Chondrocyte (in vitro differentiated cells): ENCODE results near the gene LRRC4C. TPM values are rescaled to one million over a fixed set of nuclear protein-coding genes. Genes with fewer than 3 reads are reported as not detected.

Source experiments
- DNase-seq: peaks from one replicate; pipeline ENCODE4 v3.0.0; 2021; ENCODE audit warnings: mixed read lengths, low spot score
- H3K27ac Mint-ChIP-seq: one replicate; pipeline ENCODE4 v1.8.0; 2021; ENCODE audit warnings: mild to moderate bottlenecking, moderate library complexity, mixed read lengths; ENCODE audit not compliant: unreplicated experiment
- H3K27me3 Mint-ChIP-seq: 2 replicates; pipeline ENCODE4 v1.8.0; 2021; ENCODE audit warnings: low read depth, mixed read lengths
- H3K36me3 Mint-ChIP-seq: 2 replicates; pipeline ENCODE4 v1.8.0; 2021; ENCODE audit warnings: low read depth, mixed read lengths
- H3K4me1 Mint-ChIP-seq: 2 replicates; pipeline ENCODE4 v1.8.0; 2021; ENCODE audit warnings: low read depth, mild to moderate bottlenecking, mixed read lengths
- H3K4me3 Mint-ChIP-seq: one replicate; pipeline ENCODE4 v1.8.0; 2021; ENCODE audit warnings: mild to moderate bottlenecking, moderate library complexity, mixed read lengths; ENCODE audit not compliant: unreplicated experiment
- H3K9me3 Mint-ChIP-seq: 2 replicates; pipeline ENCODE4 v1.8.0; 2021; ENCODE audit warnings: low read depth, mixed read lengths
- total RNA-seq: library from RNA; stranded (reverse); gene quantifications from 3 replicates; pipeline ENCODE4 v1.2.1, GENCODE V29; 2021
- TF ChIP-seq, protein P1 (sequence below): fragments of 200-600 bp; sonication (generic); IDR thresholded peaks from 2 replicates; pipeline ENCODE4 v1.5.0; 2021; ENCODE audit warnings: antibody characterized with exemption, mild to moderate bottlenecking, moderate library complexity

The LRRC4C gene
- total RNA-seq, 1 donor from 2014 or later, result 0.72 TPM

DNA sequence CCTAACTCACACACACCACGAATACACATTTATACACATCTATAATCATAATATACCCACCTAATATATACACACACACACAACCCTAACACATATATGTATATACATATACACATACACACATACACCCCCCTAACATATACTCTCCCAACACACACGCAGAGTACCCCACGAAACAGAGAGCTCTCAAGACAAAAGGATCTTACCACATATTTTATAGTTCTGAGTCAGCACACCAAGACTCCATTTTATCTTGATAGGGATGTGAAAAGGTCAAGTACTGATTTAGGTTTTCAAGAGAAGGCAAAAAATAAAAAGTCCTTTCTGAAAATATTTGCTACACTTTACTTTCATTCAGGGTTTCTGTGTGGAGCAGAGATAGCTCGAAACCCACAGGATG lies 1207.2 kb downstream of the LRRC4C start:
- Mint-ChIP-seq H3K36me3 (no peaks in the 10 kb centered on the region), H3K27ac (no peak overlapping the region), H3K4me3 (no peak overlapping the region), H3K9me3 (no peaks in the 10 kb centered on the region), H3K27me3 (peaks cover 16% of the 10 kb centered on the region), H3K4me1 (no peaks in the 10 kb centered on the region)
- TF ChIP-seq, protein P1, sequence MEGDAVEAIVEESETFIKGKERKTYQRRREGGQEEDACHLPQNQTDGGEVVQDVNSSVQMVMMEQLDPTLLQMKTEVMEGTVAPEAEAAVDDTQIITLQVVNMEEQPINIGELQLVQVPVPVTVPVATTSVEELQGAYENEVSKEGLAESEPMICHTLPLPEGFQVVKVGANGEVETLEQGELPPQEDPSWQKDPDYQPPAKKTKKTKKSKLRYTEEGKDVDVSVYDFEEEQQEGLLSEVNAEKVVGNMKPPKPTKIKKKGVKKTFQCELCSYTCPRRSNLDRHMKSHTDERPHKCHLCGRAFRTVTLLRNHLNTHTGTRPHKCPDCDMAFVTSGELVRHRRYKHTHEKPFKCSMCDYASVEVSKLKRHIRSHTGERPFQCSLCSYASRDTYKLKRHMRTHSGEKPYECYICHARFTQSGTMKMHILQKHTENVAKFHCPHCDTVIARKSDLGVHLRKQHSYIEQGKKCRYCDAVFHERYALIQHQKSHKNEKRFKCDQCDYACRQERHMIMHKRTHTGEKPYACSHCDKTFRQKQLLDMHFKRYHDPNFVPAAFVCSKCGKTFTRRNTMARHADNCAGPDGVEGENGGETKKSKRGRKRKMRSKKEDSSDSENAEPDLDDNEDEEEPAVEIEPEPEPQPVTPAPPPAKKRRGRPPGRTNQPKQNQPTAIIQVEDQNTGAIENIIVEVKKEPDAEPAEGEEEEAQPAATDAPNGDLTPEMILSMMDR, result no peak
- no peak for DNase-seq

DNA sequence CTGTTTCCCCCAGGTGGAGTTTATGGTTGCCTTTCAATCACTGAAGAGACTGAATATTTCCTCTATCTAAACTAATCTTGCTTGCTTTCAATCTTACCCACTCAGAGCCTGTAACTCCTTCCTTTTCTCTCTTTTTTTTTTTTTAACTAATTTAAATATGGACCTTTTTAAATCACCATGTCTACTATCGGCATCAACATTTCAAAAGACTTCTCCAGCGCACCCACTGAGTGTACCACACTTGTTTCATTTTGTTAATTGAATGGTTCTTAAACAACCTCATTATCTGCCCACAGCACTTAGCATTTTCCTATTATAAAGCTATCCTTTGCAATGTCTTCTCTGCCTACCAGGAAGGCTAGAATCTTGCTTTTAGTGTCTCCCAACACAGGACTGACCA lies 1212.5 kb downstream of the LRRC4C start:
- no peak overlapping the region for H3K4me3 Mint-ChIP-seq
- no peaks in the 10 kb centered on the region for H3K4me1 Mint-ChIP-seq
- H3K27me3 Mint-ChIP-seq, result peaks cover 18% of the 10 kb centered on the region
- no peaks in the 10 kb centered on the region for H3K36me3 Mint-ChIP-seq
- TF ChIP-seq, protein P1, result no peak
- H3K9me3 Mint-ChIP-seq, result no peaks in the 10 kb centered on the region
- no peak for DNase-seq
- no peak overlapping the region for H3K27ac Mint-ChIP-seq

DNA sequence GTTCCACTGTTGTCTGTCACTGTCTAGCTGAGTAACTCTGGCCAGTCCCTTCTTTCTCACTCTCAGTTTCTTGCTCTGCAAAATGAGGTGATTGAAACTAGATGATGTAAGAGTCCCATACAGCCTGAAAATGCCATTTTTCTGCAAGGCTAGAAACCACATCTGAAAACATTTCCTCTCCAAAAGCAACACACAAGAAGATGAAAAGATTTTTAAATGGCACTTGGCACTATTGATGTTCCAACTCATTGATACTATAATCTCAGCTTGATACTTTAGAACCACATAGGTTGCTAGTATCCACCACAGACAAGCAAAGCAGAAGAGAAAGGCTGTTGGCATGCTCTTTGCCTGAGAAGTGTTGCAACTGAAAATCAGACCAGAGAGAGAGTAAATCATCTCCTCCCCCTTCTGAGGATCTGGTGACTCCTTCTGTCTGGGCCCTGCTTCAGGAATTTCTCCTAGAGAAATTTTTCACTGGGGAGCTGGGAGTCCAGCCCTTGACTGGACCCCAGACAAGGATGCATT lies 1217.9 kb downstream of the LRRC4C start:
- TF ChIP-seq, protein P1, result no peak
- Mint-ChIP-seq H3K9me3 (no peaks in the 10 kb centered on the region), H3K27ac (no peak overlapping the region), H3K27me3 (peaks cover 8% of the 10 kb centered on the region), H3K4me3 (no peak overlapping the region), H3K36me3 (no peaks in the 10 kb centered on the region), H3K4me1 (no peaks in the 10 kb centered on the region)
- DNase-seq, result no peak

DNA sequence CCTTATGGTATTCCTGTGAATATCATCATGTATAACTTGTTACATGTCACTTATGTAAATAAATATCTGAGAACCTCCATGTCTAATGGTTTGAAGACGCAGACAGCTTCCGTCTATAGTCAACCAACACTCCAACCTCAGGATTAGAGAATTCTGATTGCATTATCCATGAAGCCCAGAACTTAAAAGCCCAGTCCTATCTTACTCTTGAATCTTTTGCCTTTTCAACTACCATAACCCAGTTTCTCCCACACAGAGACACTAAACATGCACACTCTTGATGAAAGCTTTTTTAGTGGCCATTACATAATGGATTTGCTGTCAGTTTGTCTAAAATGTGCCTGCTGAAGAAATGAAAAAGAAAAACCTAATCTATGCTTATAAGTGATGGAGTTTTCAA lies 1219.2 kb downstream of the LRRC4C start:
- Mint-ChIP-seq H3K27me3 (peaks cover 9% of the 10 kb centered on the region), H3K27ac (no peak overlapping the region), H3K4me3 (no peak overlapping the region), H3K36me3 (no peaks in the 10 kb centered on the region), H3K4me1 (no peaks in the 10 kb centered on the region), H3K9me3 (no peaks in the 10 kb centered on the region)
- DNase-seq, result no peak
- TF ChIP-seq, protein P1, result no peak

DNA sequence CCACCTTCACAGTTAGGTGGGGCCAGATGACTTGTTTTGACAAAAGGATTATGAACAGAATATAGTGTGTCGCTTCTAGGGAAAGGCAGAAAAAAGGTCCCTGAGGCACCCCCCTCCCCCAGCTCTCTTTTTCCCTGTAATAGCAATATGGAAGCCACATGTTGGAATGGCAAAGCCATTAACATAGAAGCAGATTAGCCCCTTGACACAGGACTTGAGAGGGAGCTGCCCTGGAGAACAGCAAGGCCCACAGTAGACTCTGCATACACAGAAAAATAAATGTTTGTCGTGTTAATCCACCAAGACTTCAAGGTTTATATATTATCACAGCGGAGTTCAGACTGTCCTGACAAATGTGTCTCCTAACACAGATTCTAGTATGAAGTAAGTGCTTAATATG lies 1222.9 kb downstream of the LRRC4C start:
- H3K27me3 Mint-ChIP-seq, result peaks cover 6% of the 10 kb centered on the region
- TF ChIP-seq, protein P1, result no peak
- H3K9me3 Mint-ChIP-seq, result no peaks in the 10 kb centered on the region

More for the DNA sequence above, 1222.9 kb downstream of the LRRC4C start:
- H3K27ac Mint-ChIP-seq, result no peak overlapping the region
- no peak overlapping the region for H3K4me3 Mint-ChIP-seq
- DNase-seq, result no peak
- no peaks in the 10 kb centered on the region for H3K4me1 Mint-ChIP-seq
- H3K36me3 Mint-ChIP-seq, result no peaks in the 10 kb centered on the region
